ENCODE measurements around the gene NLGN2. TPM values are rescaled to one million over a fixed set of nuclear protein-coding genes. Genes with fewer than 3 reads are reported as not detected.
"Not testable (repeated sequence)": the region's sequence is repeated elsewhere in the genome, so short reads cannot be mapped to it uniquely, and the experiment has no call there.

Gene NLGN2
- 10 to 100 TPM in 1 of 2 donors, 1 to 10 TPM in 1; 4.5 to 21.7 TPM for total RNA-seq

DNA sequence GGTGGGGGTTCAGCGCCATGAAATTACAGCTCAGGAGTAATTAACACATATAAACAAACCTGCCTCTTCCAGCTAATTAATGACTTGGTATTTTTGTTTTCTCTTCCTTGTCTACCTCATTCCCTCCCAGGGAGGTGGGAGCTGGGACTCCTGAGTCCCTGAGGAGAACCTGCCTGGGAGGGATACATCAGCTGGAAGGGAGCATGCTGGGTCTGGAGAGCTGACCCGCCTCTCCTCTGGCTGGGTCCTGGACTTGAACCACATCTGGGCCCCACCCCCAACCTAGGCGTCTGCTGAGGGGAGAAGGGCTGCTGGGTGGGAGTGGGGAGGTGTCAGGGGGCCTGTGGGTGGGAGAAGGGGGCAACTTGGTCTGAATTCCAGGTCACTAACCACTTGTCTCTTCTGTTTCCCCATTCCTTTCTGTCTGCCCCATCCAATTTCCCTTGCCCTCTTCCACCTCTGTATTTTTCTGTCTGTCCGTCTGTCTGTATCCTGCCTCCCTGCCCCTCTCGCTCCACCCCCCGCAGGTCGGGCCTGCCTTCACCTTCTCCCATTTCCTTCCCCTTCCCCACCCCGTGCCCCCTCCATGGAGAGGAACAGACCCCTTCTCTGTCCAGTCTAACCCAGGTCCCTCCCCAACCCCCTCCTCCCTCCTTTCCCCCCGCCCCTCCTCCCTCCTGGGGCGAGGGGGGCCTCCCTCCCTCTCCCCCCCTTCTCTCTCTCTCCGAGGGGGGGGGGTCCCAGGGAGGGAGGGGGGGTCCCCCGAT is at the start of gene NLGN2:
TSS of gene NLGN2 (plus strand) at position 361 of the 767 bp plus-strand sequence. CDS start 411 bp downstream, outside the sequence.
- no peak for ATAC-seq (replicated peaks)
- H3K4me3 Mint-ChIP-seq, result peak within 1 kb of the TSS; percentile 86

DNA sequence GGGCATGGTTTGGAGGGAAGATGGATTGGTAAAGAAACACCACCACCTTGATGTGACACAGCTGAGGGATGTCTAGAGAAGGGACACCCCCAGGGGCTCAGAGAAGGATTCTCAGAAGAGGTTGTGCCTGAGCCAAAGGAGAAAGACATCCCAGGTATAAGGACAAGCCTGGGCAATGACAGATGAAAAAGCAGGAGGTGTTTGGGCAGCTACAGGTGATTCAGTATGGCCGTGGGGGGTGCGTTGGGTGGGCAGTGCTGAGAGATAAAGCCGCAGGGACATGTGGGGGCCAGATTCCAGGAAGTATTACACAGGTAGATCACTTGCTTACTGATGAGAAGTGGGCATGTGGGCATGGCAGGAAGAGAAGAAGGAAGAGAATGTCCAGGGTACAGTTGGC is 45.7 kb upstream of the NLGN2 start:
- H3K27me3 Mint-ChIP-seq, result peaks cover 4% of the 10 kb centered on the region
- H3K36me3 Mint-ChIP-seq (ENCODE audit: low read depth), result no peaks in the 10 kb centered on the region
- H3K4me3 Mint-ChIP-seq, result no peak overlapping the region
- no peaks in the 10 kb centered on the region for H3K4me1 Mint-ChIP-seq
- peak overlapping the region; percentile 39 for H3K27ac Mint-ChIP-seq
- H3K9me3 Mint-ChIP-seq, result no peaks in the 10 kb centered on the region
- no peak for ATAC-seq (replicated peaks)

More for the DNA sequence above, at the start of gene NLGN2:
- no peaks in the 10 kb centered on the region for H3K36me3 Mint-ChIP-seq (ENCODE audit: low read depth)
- peaks cover 18% of the 10 kb centered on the region for H3K4me1 Mint-ChIP-seq
- H3K27me3 Mint-ChIP-seq, result peaks cover 4% of the 10 kb centered on the region
- H3K9me3 Mint-ChIP-seq, result no peaks in the 10 kb centered on the region
- no peak within 1 kb of the TSS for H3K27ac Mint-ChIP-seq

DNA sequence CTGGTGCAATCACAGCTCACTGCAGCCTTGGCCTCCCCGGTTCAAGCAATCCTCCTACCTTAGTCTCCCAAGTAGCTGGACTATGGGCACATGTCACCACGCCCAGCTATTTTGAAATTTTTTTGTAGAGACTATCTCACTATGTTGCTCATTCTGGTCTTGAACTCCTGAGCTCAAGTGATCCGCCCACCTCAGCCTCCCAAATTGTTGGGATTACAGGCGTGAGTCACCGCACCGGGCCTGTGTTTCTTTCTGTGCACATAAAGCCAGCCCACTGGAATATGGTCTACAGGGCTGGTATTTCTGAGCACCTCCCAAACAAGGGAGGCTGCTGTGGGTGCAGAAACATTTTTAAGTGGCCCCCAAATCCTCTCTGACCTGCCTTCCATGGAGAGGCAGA is 44.3 kb upstream of the NLGN2 start:
- H3K27me3 Mint-ChIP-seq, result peaks cover 4% of the 10 kb centered on the region
- H3K36me3 Mint-ChIP-seq (ENCODE audit: low read depth), result no peaks in the 10 kb centered on the region
- no peaks in the 10 kb centered on the region for H3K9me3 Mint-ChIP-seq
- H3K4me3 Mint-ChIP-seq, result no peak overlapping the region
- no peak overlapping the region for H3K27ac Mint-ChIP-seq
- no peaks in the 10 kb centered on the region for H3K4me1 Mint-ChIP-seq
- ATAC-seq (replicated peaks), result no peak

DNA sequence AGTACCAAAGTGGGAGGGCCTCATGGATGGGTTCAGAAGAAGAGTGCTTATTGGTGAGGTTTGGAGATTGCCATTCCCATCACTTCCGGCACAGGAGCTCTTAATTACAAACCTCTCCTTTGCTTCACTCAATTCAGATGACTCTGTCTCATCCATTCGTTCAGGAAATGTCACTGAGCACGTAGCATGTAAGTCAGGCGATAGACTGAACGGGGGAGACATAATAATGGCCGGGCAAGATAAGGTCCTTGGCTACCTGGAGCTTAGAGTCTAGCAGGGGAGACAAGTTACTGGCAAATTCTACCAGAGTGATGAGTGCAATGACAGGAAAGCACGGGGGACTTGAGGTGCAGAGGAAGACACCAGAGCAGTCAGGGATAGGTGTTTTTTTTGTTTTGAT is 41.7 kb upstream of the NLGN2 start:
- not testable (repeated sequence) for H3K27ac Mint-ChIP-seq; H3K36me3 Mint-ChIP-seq (ENCODE audit: low read depth); ATAC-seq (replicated peaks); H3K9me3 Mint-ChIP-seq; H3K27me3 Mint-ChIP-seq; H3K4me1 Mint-ChIP-seq; H3K4me3 Mint-ChIP-seq

DNA sequence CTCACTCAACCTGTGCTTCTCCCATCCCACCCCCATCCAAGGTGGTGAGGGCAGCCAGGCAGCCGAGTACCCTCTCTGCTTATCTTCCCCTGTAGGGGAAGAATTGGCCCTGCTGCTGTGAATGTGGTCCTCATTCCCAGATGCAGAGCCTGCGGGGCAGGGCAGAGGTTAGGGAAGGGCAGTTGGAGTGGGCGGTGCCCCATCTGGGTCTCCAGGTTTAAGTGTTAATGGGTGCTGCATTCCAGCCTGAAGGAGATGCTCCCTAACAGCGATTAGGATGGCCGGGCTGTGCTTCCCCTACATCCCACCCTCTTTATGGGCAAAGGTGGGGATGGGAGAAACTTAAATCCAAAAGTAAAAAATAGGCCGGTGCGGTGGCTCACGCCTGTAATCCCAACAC is 40.6 kb upstream of the NLGN2 start:
- Mint-ChIP-seq H3K27ac (no peak overlapping the region), H3K4me3 (no peak overlapping the region), H3K9me3 (no peaks in the 10 kb centered on the region), H3K4me1 (no peaks in the 10 kb centered on the region), H3K36me3 (ENCODE audit: low read depth) (no peaks in the 10 kb centered on the region), H3K27me3 (peaks cover under 1% of the 10 kb centered on the region)
- no peak for ATAC-seq (replicated peaks)

DNA sequence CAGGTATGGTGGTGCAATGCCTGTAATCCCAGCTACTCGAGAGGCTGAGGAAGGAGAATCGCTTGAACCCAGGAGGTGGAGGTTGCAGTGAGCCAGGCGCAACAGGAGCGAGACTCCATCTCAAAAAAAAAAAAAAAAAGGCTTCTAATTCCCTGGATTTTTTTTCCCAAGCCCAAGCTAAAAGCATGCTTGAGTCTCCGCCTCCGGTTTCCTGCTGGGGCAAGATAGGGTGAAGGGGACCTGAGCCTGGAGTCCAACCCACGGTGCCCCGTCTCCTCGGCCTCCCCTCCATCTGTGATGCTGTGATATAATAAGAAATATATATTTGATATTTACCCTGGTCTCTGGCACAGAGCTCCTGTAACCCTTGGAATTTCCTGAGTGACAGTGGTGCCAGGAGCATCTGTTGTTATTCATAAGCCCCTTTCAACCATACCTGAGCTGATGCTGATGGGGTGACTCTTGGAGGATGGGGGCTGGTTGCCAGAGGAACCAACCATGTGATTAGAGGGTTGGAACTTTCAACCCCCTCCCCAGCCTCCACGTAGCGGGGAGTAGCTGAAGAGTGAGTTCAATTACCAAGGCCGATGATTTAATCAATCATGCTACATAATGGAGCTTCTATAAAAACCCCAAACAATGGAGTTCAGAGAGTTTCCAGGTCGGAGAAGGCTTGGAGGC is 39.6 kb upstream of the NLGN2 start:
- H3K36me3 Mint-ChIP-seq (ENCODE audit: low read depth), result no peaks in the 10 kb centered on the region
- no peak for ATAC-seq (replicated peaks)
- no peaks in the 10 kb centered on the region for H3K9me3 Mint-ChIP-seq
- no peak overlapping the region for H3K4me3 Mint-ChIP-seq
- no peak overlapping the region for H3K27ac Mint-ChIP-seq
- no peaks in the 10 kb centered on the region for H3K4me1 Mint-ChIP-seq
- no peaks in the 10 kb centered on the region for H3K27me3 Mint-ChIP-seq

DNA sequence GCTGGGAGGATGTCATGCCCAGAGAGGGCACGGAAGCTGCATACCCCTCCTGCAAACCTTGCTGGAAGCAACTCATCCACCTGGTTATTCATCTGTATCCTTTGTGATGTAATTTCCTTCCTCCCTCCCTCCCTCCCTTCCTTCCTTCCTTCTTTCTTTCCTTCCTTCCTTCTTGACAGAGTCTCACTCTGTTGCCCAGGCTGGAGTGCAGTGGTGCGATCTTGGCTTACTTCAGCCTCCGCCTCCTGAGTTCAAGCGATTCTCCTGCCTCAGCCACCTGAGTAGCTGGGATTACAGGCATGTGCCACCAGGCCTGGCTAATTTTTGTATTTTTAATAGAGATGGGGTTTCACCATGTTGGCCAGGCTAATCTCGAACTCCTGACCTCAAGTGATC is 39.0 kb upstream of the NLGN2 start:
- not testable (repeated sequence) for H3K4me1 Mint-ChIP-seq; ATAC-seq (replicated peaks); H3K27ac Mint-ChIP-seq; H3K4me3 Mint-ChIP-seq; H3K27me3 Mint-ChIP-seq; H3K36me3 Mint-ChIP-seq (ENCODE audit: low read depth); H3K9me3 Mint-ChIP-seq

DNA sequence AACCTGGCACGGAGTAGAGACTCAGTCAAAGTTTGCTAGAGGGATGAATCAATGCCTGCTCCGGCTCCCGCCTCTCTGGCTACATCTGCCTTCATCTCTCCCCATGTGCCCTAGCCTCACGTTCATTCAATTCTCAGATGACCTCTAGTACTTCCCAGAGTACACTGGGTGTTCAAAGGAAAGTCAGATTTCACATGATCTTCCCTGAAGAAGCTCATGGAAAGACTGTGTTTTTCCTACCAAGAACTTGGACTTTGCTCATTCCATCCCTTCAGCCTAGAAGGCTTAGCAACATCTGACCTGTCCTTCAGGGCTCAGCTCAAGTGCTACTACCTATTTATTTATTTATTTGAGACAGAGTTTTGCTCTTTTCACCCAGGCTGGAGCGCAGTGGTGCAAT is 37.8 kb upstream of the NLGN2 start:
- Mint-ChIP-seq H3K4me3 (no peak overlapping the region), H3K36me3 (ENCODE audit: low read depth) (no peaks in the 10 kb centered on the region), H3K4me1 (no peaks in the 10 kb centered on the region), H3K27me3 (no peaks in the 10 kb centered on the region), H3K9me3 (no peaks in the 10 kb centered on the region), H3K27ac (no peak overlapping the region)
- ATAC-seq (replicated peaks), result no peak

DNA sequence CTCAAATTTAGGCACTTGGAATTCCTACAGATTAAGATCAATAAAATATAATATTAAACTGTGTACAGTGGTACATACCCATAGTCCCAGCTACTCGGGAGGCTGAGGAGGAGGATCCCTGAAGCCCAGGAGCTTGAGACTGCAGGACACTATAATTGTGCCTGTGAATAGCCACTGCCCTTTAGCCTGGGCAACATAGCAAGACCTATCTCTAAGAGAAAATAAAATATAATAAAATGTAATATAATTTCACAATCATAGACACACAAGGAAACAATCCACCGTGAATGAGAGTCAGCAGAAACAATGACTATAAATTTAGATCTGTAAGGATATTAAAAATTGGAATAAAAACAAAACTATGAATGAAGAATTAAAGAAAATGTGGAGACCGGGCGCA is 36.8 kb upstream of the NLGN2 start:
- ATAC-seq (replicated peaks), result no peak
- Mint-ChIP-seq H3K27ac (no peak overlapping the region), H3K27me3 (no peaks in the 10 kb centered on the region), H3K4me3 (no peak overlapping the region), H3K4me1 (no peaks in the 10 kb centered on the region), H3K9me3 (no peaks in the 10 kb centered on the region), H3K36me3 (ENCODE audit: low read depth) (no peaks in the 10 kb centered on the region)

DNA sequence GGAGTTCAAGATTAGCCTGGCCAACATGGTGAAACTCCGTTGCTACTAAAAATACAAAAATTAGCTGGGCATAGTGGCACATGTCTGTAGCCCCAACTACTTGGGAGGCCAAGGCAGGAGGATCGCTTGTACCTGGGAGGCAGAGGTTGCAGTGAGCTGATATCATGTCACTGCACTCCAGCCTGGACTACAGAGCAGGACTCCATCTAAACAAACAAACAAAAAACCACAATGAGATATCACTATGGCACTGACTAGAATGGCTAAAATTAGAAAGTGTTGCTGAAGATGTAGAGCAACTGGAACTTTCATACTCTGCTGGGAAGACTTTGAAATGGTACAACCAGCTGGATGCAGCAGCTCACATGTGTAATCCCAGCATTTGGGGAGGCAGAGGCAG is 33.3 kb upstream of the NLGN2 start:
- Mint-ChIP-seq H3K9me3 (no peaks in the 10 kb centered on the region), H3K27ac (no peak overlapping the region), H3K27me3 (peaks cover 7% of the 10 kb centered on the region), H3K4me3 (no peak overlapping the region), H3K36me3 (ENCODE audit: low read depth) (no peaks in the 10 kb centered on the region), H3K4me1 (no peaks in the 10 kb centered on the region)
- no peak for ATAC-seq (replicated peaks)

DNA sequence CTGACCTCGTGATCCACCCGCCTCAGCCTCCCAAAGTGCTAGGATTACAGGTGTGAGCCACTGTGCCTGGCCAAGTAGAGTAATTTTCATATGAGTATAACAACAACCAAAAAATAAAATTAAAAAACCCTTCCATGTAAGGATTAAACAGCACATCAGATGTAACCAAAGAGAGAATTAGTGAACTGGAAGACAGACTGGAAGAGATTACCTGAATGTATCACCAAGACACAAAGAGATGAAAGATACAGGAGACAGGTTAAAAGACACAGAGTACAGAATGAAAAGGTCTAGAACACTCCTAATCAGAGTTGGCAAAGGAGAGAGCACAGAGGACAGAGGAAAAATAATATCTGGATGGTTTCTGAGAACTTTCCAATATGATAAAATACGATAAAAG is 28.5 kb upstream of the NLGN2 start:
- Mint-ChIP-seq H3K9me3 (no peaks in the 10 kb centered on the region), H3K4me3 (no peak overlapping the region)

DNA sequence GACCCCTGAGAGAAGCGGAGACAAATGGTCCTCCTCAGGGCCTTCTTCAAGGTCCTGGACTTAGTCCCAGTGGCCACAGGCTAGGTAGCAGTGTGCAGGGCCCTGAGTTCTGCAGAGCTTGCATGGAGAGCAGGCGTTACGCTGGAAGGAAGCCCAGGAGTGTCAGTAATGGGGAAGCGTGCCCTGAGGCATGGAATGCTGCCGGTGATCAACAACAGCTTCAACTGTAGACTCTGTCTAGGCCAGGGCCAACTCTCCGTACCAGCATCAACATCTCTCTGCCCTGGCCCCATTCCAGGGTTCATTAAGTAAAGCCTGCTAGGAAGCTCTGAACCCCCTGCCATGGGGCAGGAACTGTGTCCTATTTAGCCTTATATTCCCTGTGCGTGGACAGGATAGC is 27.3 kb upstream of the NLGN2 start:
- Mint-ChIP-seq H3K27me3 (peaks cover 31% of the 10 kb centered on the region), H3K4me3 (no peak overlapping the region), H3K9me3 (no peaks in the 10 kb centered on the region), H3K27ac (no peak overlapping the region), H3K4me1 (peaks cover 9% of the 10 kb centered on the region), H3K36me3 (ENCODE audit: low read depth) (no peaks in the 10 kb centered on the region)
- no peak for ATAC-seq (replicated peaks)

More for the DNA sequence above, 28.5 kb upstream of the NLGN2 start:
- Mint-ChIP-seq H3K27me3 (peaks cover 31% of the 10 kb centered on the region), H3K27ac (no peak overlapping the region), H3K4me1 (peaks cover 5% of the 10 kb centered on the region), H3K36me3 (ENCODE audit: low read depth) (no peaks in the 10 kb centered on the region)
- no peak for ATAC-seq (replicated peaks)

DNA sequence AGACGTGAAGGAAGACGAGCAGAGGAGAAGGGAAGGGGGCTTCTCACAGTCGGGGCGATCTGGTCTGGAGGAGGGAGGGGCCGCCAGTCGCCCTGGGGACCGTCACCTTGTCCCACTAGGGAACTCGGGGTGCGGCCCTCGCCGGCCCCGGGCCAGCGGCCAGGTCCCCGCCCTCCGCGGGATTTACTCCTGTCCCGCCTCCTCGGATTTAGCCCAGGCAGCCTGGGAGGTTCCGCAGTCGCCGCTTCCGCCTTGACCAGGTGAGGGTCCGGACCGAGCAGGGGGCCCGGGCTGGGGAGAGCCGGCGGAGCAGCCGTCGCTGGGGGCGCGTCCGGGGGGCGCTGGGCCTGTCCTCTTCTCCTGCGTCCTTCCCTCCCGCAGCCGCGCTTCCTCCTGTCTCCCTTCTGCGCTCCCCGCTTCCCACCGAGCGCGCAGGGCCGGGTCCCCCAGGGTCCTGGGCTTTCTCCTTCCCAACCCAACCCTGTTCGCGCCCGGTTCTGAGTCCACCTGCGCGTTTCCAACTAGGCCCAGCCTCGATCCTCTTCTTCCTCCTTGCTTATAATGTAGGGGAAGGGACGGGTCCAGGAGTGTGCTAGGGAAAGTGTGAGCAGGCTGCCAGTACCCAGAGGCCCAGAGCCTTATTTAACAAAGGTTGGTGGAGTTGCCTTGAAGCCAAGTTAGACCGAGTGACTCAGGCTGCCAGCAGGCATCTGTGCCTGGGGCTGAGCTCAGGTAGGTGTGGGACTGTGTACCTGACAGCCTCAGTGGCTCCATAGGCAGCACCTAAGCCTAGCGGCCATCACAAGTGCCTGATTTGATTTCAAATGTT is 26.6 kb upstream of the NLGN2 start, which contains the start of gene TNK1:
TSS of gene TNK1 (plus strand) at position 235 of the 829 bp plus-strand sequence. CDS start 1,838 bp downstream, outside the sequence.
- no peaks in the 10 kb centered on the region for H3K9me3 Mint-ChIP-seq
- H3K27ac Mint-ChIP-seq, result no peak within 1 kb of the TSS
- no peaks in the 10 kb centered on the region for H3K36me3 Mint-ChIP-seq (ENCODE audit: low read depth)
- peaks cover 9% of the 10 kb centered on the region for H3K4me1 Mint-ChIP-seq
- ATAC-seq (replicated peaks), result no peak
- peaks cover 31% of the 10 kb centered on the region for H3K27me3 Mint-ChIP-seq
- H3K4me3 Mint-ChIP-seq, result no peak within 1 kb of the TSS

DNA sequence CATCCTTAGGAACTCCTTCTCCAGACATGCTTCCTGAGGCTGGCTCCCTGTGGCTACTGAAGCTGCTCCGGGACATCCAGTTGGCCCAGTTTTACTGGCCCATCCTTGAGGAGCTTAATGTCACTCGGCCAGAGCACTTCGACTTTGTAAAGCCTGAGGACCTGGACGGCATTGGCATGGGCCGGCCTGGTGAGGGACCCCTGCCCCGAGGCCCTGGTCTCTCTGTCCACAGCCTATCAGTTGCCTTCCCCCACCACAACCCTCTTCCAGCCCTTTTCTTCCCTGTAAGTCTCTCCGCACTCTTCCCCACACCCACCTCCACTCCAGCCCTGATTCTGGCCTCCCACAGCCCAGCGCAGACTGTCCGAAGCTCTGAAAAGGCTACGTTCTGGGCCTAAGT is 24.7 kb upstream of the NLGN2 start:
- no peak for ATAC-seq (replicated peaks)
- no peaks in the 10 kb centered on the region for H3K9me3 Mint-ChIP-seq
- H3K27me3 Mint-ChIP-seq, result peaks cover 27% of the 10 kb centered on the region
- peaks cover 13% of the 10 kb centered on the region for H3K4me1 Mint-ChIP-seq
- peaks cover 7% of the 10 kb centered on the region for H3K36me3 Mint-ChIP-seq (ENCODE audit: low read depth)
- no peak overlapping the region for H3K27ac Mint-ChIP-seq
- H3K4me3 Mint-ChIP-seq, result peak overlapping the region; percentile 77
